Measurements from ENCODE around the gene TF.

- TF ChIP-seq ELF4 (IDR thresholded peaks at IDR 0.05), result no peak
- TF ChIP-seq, protein P1, sequence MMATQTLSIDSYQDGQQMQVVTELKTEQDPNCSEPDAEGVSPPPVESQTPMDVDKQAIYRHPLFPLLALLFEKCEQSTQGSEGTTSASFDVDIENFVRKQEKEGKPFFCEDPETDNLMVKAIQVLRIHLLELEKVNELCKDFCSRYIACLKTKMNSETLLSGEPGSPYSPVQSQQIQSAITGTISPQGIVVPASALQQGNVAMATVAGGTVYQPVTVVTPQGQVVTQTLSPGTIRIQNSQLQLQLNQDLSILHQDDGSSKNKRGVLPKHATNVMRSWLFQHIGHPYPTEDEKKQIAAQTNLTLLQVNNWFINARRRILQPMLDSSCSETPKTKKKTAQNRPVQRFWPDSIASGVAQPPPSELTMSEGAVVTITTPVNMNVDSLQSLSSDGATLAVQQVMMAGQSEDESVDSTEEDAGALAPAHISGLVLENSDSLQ (IDR thresholded peaks at IDR 0.05), result no peak
- TF ChIP-seq TARDBP (IDR thresholded peaks at IDR 0.05), result no peak
- TF ChIP-seq NFRKB (IDR thresholded peaks at IDR 0.05), result no peak
- no peak for TF ChIP-seq LEF1 (IDR thresholded peaks at IDR 0.05; ENCODE audit: borderline replicate concordance)
- TF ChIP-seq SP1 (IDR thresholded peaks at IDR 0.05), result no peak
- no peak for TF ChIP-seq CTBP1 (IDR thresholded peaks at IDR 0.05; ENCODE audit: borderline replicate concordance)
- no peak for TF ChIP-seq BHLHE40 (IDR thresholded peaks at IDR 0.05; ENCODE audit: borderline replicate concordance)
- TF ChIP-seq FOXM1 (IDR thresholded peaks at IDR 0.05; ENCODE audit: borderline replicate concordance), result no peak
Measured at GRCh38 chr3:133830071-133830470, 83.9 kb downstream of the TF start.

Data from HEK293T (cell line).